ENCODE results near the gene GAS2.

GRCh38 chr11:22749536-22749935 is 83.1 kb downstream of the GAS2 start:
- no peak for TF ChIP-seq CTCF (IDR thresholded peaks at IDR 0.05; ENCODE audit: low read length)
- TF ChIP-seq EZH2 (IDR thresholded peaks at IDR 0.05; ENCODE audit: borderline replicate concordance, low read length) = no peak

All from OCI-LY1 (cell line).